GM04504 (cell line): ENCODE data around the gene PCSK7.

Experiments
- DNase-seq: peaks from one replicate; pipeline ENCODE4 v3.0.0-alpha.2; 2012; ENCODE audit warnings: low read depth

PCSK7 gene

GRCh38 chr11:117181586-117182550, 50.0 kb downstream of the PCSK7 start:
- no peak for DNase-seq

- DNase-seq = peak; percentile 30
Measured at GRCh38 chr11:117180661-117181585, 51.0 kb downstream of the PCSK7 start.

GRCh38 chr11:117180020-117180419, 51.9 kb downstream of the PCSK7 start:
- DNase-seq = no peak

GRCh38 chr11:117179048-117179999, 52.5 kb downstream of the PCSK7 start:
- DNase-seq = peak; percentile 25

DNA sequence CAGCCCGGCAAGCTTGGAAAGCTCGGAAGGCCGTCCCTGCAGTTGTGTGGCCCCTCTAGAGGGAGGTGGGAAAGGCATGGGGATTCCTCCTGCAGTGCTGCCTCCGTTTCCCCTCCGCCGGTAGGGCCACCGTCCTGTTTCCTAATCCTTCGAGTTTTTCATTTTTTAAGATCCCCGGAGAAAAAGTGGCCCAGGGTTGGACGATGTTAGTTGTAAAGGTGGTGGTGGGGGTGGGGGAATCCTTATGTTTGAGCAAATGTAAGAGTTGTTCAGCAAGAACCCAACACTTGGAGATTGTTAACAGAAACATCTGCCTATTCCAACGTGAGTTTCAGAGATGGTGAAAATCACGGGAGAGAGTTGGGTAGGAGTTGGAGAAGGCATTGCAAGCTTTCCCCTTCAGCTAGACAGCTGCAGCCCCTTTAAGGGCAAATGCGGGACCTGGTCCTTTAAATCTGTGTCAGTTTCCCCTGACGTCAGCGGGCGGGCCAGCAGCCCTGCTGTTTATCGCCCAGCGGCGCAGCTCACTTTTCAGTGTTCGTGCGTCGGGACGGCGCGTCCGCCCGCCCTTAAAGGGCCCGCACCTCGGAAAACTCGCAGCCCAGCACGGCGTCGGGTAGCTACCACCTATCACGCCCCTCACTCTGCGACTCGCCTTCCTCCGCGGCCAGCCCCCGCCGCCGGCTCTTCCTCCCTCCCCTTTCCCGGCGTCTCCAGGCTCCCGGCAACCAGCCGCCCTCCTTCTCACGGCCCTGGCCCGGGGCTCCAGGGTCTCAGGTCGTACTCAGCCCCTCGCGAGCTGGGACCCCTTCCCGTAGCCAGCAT, 53.5 kb downstream of the PCSK7 start, which contains the start of gene SIDT2:
Gene SIDT2 (plus strand): TSS at position 534 of the 825 bp plus-strand sequence. CDS start 521 bp downstream, outside the sequence.
- peak; percentile 73 for DNase-seq

DNA sequence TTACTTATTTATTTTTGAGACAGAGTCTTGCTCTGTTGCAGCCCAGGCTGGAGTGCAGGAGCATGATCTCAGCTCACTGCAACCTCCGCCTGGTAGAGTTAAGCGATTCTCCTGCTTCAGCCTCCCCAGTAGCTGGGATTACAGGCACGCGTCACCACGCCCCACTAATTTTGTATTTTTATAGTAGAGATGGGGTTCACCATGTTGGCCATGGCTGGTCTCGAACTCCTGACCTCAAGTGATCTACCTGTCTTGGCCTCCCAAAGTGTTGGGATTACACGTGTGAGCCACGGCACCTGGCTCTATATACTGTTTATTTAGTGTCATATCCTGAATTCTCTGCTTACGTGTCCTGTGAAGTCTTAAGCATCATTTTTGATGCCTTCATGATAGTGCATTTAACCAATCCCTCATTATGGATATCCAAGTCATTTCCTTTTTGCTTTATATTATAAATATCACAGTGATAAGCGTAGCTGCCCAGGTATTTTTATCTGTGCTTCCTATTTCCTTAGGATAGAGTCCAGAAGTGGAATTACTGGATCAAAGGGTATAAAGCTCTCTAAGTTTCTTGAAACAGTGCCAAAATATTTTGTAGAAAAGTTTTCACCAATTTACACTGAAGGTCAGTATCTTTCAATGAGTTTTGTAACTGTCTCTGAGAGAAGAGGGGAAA, 54.2 kb downstream of the PCSK7 start:
- DNase-seq = no peak

DNA sequence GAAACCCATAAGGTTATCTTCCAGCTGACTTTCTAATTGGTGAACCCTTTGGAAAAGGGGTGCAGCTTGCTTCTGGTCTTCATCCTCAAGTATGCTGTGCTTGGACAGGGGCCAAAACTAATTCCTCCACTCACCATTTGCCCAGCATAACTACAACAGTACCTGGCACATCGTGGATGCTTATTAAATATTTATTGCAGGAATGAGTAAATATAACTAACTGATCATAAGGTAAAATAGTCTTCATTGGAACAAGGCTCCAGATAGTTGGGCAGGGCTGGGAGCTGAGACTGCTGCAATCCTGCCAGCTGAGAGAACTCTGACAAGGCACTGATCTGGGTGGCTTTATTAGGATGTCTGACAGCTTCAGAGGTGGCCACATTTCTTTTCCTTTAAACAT, 55.7 kb downstream of the PCSK7 start:
- DNase-seq = no peak

GRCh38 chr11:117175781-117176180, 56.1 kb downstream of the PCSK7 start:
- DNase-seq = no peak

- no peak for DNase-seq
Measured at GRCh38 chr11:117175104-117175503, 56.8 kb downstream of the PCSK7 start.

DNA sequence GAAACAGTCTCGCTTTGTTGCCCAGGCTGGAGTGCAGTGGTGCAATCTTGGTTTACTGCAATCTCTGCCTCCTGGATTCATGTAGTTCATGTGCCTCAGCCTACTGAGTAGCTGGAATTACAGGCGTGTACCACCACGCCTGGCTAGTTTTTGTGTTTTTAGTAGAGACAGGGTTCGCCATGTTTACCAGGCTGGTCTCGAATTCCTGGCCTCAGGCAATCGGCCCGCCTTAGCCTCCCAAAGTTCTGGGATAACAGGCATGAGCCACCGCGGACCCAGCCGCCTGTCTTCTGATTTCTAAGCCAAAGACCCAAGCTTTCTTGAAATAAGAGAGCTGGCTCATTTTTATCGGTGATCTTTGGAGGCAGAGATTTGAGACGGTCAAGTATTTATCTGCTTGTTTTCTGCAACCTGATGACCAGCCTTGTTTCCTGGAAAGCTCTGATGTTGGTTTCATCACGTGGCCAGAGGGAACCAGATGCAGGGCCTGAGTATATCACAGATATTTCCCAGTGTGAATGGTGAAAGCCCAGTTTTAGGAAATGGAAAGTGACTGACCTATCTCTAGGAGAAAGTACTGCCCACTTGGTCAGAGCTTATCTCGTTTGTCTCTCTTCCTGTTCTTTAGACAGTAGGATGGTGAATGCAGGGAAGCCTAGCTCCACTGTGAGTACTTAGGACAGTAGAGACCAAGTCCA, 59.0 kb downstream of the PCSK7 start:
- no peak for DNase-seq

- no peak for DNase-seq
Measured at GRCh38 chr11:117171404-117172061, 60.3 kb downstream of the PCSK7 start.

GRCh38 chr11:117171007-117171403, 60.9 kb downstream of the PCSK7 start:
- no peak for DNase-seq

DNA sequence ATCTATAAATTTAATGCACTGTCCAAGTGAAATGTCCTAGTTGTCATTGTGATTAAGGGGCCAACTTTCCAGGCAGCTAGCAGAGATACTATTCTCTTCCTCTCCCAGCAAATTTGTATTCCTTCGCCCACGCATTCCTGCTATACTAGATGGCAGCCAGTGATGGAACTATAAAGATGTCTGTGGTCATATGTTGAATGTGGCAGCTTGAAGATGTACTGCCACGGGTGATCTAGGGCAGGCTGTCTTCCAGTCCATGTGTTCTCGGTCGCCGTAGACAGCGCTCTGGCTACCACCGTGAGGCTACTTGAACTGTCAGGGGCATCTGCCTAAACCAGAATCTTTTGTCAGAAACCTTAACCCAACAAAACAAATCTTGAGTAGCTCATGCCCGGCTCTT, 61.7 kb downstream of the PCSK7 start:
- no peak for DNase-seq

GRCh38 chr11:117169736-117170135, 62.1 kb downstream of the PCSK7 start:
- DNase-seq = no peak

- DNase-seq = no peak
Measured at GRCh38 chr11:117166491-117166890, 65.4 kb downstream of the PCSK7 start.

GRCh38 chr11:117160826-117161225, 71.0 kb downstream of the PCSK7 start:
- no peak for DNase-seq

GRCh38 chr11:117159892-117160291, 72.0 kb downstream of the PCSK7 start:
- DNase-seq = no peak

- no peak for DNase-seq
Measured at GRCh38 chr11:117157507-117157906, 74.4 kb downstream of the PCSK7 start.

- no peak for DNase-seq
Measured at GRCh38 chr11:117154468-117154867, 77.4 kb downstream of the PCSK7 start.
